Smooth muscle cell (in vitro differentiated cells): ENCODE data around the gene COG6. TPM values are rescaled to one million over a fixed set of nuclear protein-coding genes. Genes with fewer than 3 reads are reported as not detected.

Experiments
- DNase-seq: peaks from one replicate; lab custom pipeline; 2025; ENCODE audit not compliant: unreplicated experiment; lab: John Stamatoyannopoulos, UW
- H2AFZ ChIP-seq: fragments of 200-600 bp; sonication (generic); 2 replicates; pipeline ENCODE4 v1.6.0; 2016; ENCODE audit warnings: antibody characterized with exemption, low read depth, mild to moderate bottlenecking
- H3F3A ChIP-seq: fragments of 200-600 bp; sonication (generic); 2 replicates; pipeline ENCODE4 v1.6.0; 2017; ENCODE audit warnings: antibody characterized with exemption, low read depth
- H3K27ac ChIP-seq: fragments of 200-600 bp; sonication (generic); 2 replicates; pipeline ENCODE4 v1.5.1; 2016; ENCODE audit warnings: low read depth, mild to moderate bottlenecking
- H3K27me3 ChIP-seq: fragments of 200-600 bp; sonication (generic); 2 replicates; pipeline ENCODE4 v1.6.1; 2016; ENCODE audit warnings: low read depth, mild to moderate bottlenecking
- H3K36me3 ChIP-seq: fragments of 200-600 bp; sonication (generic); 2 replicates; pipeline ENCODE4 v1.5.1; 2016; ENCODE audit warnings: low read depth
- H3K4me1 ChIP-seq: fragments of 200-600 bp; sonication (generic); 2 replicates; pipeline ENCODE4 v1.5.1; 2016; ENCODE audit warnings: low read depth
- H3K4me2 ChIP-seq: fragments of 200-600 bp; sonication (generic); 2 replicates; pipeline ENCODE4 v1.6.0; 2016; ENCODE audit warnings: mild to moderate bottlenecking
- H3K4me3 ChIP-seq: fragments of 200-600 bp; sonication (generic); 2 replicates; pipeline ENCODE4 v1.5.1; 2016; ENCODE audit warnings: mild to moderate bottlenecking
- H3K79me2 ChIP-seq: fragments of 200-600 bp; sonication (generic); 2 replicates; pipeline ENCODE4 v1.6.0; 2016; ENCODE audit warnings: low read depth, mild to moderate bottlenecking
- H3K9ac ChIP-seq: fragments of 200-600 bp; sonication (generic); 2 replicates; pipeline ENCODE4 v1.6.0; 2016; ENCODE audit warnings: low read depth
- H3K9me3 ChIP-seq: fragments of 200-600 bp; sonication (generic); replicated peaks from 2 replicates; pipeline ENCODE4 v1.5.1; 2016; ENCODE audit warnings: low read depth
- H4K20me1 ChIP-seq: fragments of 200-600 bp; sonication (generic); 2 replicates; pipeline ENCODE4 v1.6.0; 2016; ENCODE audit warnings: low read depth
- WGBS: methylation state at CpG from one replicate; pipeline ENCODE4 v1.1.7; 2016; ENCODE audit warnings: low lambda C conversion rate; 5-methylcytosine and 5-hydroxymethylcytosine counted together
- polyA plus RNA-seq: library from polyadenylated mRNA; unstranded; fragments of >200 nt; fragmentation: Nextera tagmentation; extraction: Ambion mirVana; gene quantifications from 2 replicates; pipeline ENCODE4 v1.2.1, GENCODE V29; 2016
- total RNA-seq: library from RNA; depleted of rRNA; stranded (reverse); fragments of >200 nt; gene quantifications from 2 replicates; pipeline ENCODE4 v1.2.3, GENCODE V29; 2014
- TF ChIP-seq, protein P1 (sequence below): fragments of 200-600 bp; sonication (generic); IDR thresholded peaks from 2 replicates; pipeline ENCODE4 v1.5.1; 2017; ENCODE audit warnings: borderline replicate concordance, mild to moderate bottlenecking, antibody characterized with exemption; ENCODE audit not compliant: insufficient read depth, poor library complexity, severe bottlenecking

The COG6 gene
- total and polyA plus RNA-seq, 2 experiments from 2014 or later, result 42.9 to 84.8 TPM

GRCh38 chr13:39767791-39768517, 112.5 kb downstream of the COG6 start:
- 86% methylated on average over 3 of the region's 3 CpGs for WGBS
- Histone ChIP-seq H3K4me1 (peaks cover 4% of the 10 kb centered on the region), H3K9ac (no peak overlapping the region), H3F3A (no peaks in the 10 kb centered on the region), H3K27me3 (no peaks in the 10 kb centered on the region), H3K36me3 (no peaks in the 10 kb centered on the region), H4K20me1 (no peaks in the 10 kb centered on the region), H3K27ac (no peak overlapping the region), H3K79me2 (no peaks in the 10 kb centered on the region), H3K4me2 (no peak overlapping the region), H3K9me3 (no peaks in the 10 kb centered on the region), H2AFZ (no peak overlapping the region), H3K4me3 (no peak overlapping the region)
- no peak for DNase-seq
- TF ChIP-seq, protein P1, sequence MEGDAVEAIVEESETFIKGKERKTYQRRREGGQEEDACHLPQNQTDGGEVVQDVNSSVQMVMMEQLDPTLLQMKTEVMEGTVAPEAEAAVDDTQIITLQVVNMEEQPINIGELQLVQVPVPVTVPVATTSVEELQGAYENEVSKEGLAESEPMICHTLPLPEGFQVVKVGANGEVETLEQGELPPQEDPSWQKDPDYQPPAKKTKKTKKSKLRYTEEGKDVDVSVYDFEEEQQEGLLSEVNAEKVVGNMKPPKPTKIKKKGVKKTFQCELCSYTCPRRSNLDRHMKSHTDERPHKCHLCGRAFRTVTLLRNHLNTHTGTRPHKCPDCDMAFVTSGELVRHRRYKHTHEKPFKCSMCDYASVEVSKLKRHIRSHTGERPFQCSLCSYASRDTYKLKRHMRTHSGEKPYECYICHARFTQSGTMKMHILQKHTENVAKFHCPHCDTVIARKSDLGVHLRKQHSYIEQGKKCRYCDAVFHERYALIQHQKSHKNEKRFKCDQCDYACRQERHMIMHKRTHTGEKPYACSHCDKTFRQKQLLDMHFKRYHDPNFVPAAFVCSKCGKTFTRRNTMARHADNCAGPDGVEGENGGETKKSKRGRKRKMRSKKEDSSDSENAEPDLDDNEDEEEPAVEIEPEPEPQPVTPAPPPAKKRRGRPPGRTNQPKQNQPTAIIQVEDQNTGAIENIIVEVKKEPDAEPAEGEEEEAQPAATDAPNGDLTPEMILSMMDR, result no peak

- DNase-seq, result no peak
Observed at GRCh38 chr13:39768962-39769361, 113.5 kb downstream of the COG6 start.

DNA sequence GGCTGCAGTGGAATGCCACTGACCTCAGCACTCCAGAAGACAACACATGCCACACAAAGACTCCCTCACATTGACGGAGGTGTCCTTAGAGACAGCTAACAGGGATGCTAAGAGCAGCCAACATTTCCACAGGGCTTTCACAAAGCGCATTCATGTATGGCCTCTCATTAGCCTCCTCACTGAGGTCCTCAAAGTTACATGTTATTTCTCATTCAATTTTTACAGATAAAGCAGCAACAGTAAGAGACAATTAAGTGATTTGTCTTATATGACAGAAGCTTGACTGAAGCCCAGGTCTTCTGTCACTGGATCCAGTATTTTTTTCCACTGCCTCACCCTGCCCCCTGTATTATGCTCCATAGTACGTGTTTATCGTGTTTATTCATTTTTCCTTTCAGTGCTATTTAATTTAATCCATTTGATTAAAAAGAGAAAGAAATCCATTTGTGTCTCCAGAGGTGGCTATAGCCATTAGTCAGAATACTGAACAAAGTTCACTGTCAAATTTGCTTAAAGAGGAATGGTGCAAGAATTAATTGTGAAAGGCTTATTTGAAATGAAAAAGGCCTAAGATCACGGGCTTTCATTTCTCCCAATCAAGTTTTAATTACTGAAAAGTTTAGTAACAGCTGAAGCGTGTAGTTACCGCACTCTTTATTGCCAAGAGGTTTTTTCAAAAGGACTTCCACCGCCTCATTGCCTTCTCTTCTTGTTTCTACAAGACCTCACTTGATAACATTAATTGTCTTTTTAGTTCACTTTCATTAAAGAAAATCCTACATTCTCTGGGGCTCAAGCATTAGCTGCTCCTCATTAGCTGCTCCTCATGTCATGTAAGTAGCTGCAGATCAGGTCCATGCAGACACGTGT, 115.0 kb downstream of the COG6 start:
- Histone ChIP-seq H3K9ac (no peak overlapping the region), H3K4me2 (no peak overlapping the region), H3K27me3 (no peaks in the 10 kb centered on the region), H3K79me2 (no peaks in the 10 kb centered on the region), H3K9me3 (no peaks in the 10 kb centered on the region), H3F3A (no peaks in the 10 kb centered on the region), H3K4me1 (peaks cover 4% of the 10 kb centered on the region), H3K27ac (no peak overlapping the region), H2AFZ (no peak overlapping the region), H3K36me3 (no peaks in the 10 kb centered on the region), H3K4me3 (no peak overlapping the region), H4K20me1 (no peaks in the 10 kb centered on the region)
- TF ChIP-seq, protein P1, result no peak
- no peak for DNase-seq
- WGBS, result 95% methylated on average over 9 of the region's 9 CpGs

More at GRCh38 chr13:39768962-39769361, 113.5 kb downstream of the COG6 start:
- no peaks in the 10 kb centered on the region for H3K79me2 ChIP-seq
- no peaks in the 10 kb centered on the region for H4K20me1 ChIP-seq
- H3K36me3 ChIP-seq, result no peaks in the 10 kb centered on the region
- peaks cover 4% of the 10 kb centered on the region for H3K4me1 ChIP-seq
- H3K27ac ChIP-seq, result peak overlapping the region; percentile 37
- H3K27me3 ChIP-seq, result no peaks in the 10 kb centered on the region
- no peak overlapping the region for H3K4me2 ChIP-seq
- TF ChIP-seq, protein P1, result no peak
- H3K4me3 ChIP-seq, result no peak overlapping the region
- no peaks in the 10 kb centered on the region for H3K9me3 ChIP-seq
- no peak overlapping the region for H2AFZ ChIP-seq
- no peaks in the 10 kb centered on the region for H3F3A ChIP-seq
- no peak overlapping the region for H3K9ac ChIP-seq
